Stimulated activated CD8-positive, alpha-beta memory T cell treated with anti-CD3 and anti-CD28 coated beads, Interleukin-15, amount 100 ng/mL, for 24 hours (primary cell): ENCODE results near the gene PAX4.

Source experiments
- DNase-seq: peaks from one replicate; pipeline ENCODE4 v3.0.0-alpha.2; 2020; ENCODE audit warnings: low read depth

PAX4 gene

GRCh38 chr7:127618042-127618441 is at the start of gene PAX4:
Gene PAX4 (minus strand): TSS chr7:127618142. CDS start chr7:127615928, 2,214 bp downstream.
- DNase-seq = no peak

DNA sequence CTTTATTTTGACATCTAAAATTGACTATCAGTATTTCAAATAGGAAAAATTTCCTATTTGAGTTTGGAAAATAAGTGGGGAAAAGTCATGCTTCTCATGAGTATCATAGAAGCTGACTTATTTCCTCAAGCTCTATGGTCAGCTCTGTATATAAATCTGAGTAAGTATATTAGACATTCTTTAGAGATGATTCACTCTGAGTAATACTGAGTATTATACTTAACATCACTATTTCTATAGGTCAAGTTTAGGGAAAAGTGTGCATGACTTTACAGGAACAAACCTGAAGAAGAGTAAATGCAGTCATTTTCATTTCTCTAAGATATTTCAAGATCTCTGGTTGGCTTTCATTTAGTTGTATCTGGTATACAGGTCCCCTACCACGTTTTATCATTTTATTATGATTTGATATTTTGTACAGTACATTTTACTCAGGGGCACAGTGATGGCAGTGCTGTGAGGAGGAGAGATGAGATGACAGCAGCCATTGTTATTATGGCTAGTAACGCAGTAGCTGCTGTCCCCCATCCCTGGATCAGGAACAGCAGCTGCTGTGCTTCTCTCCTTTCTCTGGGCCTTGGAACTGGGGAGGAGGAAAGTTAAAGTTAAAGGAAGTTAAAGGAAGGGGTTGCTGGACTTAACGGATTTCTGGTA is 49.2 kb upstream of the PAX4 start:
- no peak for DNase-seq

- no peak for DNase-seq
Measured at GRCh38 chr7:127666602-127667001, 48.7 kb upstream of the PAX4 start.

DNA sequence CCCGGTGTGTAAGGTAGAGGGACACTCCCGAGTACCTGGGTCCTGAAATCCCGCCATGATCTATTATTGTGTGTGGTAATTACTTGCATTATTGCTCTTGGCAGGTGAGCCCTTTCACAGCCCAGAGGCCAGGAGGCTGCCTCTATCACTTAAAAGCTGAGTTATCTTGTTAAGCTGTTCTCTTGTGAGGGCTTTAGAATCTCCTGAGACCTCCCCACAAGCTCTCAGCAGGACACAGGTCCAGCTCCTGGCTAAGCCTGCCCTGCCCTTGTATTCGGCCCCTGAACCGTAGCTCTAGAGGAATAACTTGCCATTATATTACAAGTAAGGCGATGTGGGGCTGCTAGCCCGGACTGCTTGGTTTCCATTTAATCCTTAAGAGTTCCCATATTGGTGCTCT is 48.0 kb upstream of the PAX4 start:
- DNase-seq = no peak

DNA sequence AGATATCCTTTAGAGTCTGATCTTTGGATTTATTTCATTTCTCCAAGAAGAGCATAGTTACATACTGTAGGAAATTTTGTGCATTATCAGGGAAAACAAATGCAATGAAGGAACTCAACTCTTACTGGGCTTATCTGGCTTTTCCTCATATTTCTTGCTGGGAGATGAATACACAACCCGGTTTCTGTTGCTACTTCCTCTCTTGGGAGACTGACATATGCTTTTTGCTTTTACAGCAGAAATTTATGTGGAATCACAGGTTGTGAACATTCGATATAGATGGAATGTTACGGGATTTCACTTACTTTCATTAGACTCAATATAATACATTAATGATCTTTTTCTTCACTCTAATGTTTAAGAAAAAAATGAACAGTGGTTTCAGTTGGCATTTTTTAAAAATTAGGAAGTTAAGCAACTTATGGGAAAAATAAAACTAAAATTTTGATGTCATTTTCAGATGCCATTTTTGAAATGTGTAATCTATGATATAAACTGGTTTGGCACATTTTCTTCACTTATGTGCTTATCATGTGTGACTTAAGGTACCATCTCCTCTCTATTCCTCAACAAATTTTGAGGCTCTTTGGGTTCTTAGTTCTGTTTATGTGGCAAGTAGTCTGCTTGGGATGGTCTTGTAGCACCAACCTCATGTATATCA is 41.2 kb upstream of the PAX4 start:
- DNase-seq = no peak

GRCh38 chr7:127657500-127657899 is 39.6 kb upstream of the PAX4 start:
- no peak for DNase-seq

DNA sequence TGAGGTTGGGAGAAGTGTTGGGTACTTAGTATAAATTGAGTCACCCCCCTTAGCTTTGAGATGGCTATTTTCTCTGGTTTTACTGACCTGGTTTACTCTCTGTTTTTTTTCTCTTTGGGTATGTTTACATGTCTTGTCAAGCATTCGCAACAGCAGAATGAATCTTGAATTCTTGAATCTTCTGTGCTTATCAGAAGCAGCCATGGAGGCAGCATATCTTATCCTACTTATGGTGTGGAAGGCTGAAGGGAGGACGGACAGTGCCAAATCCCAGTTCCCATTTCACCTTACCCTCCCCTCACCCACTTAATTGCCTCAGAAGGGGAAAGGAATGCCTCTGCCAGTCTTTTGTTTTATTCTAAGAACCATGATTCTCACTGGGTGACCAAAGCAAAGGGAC is 37.8 kb upstream of the PAX4 start:
- DNase-seq = no peak

DNA sequence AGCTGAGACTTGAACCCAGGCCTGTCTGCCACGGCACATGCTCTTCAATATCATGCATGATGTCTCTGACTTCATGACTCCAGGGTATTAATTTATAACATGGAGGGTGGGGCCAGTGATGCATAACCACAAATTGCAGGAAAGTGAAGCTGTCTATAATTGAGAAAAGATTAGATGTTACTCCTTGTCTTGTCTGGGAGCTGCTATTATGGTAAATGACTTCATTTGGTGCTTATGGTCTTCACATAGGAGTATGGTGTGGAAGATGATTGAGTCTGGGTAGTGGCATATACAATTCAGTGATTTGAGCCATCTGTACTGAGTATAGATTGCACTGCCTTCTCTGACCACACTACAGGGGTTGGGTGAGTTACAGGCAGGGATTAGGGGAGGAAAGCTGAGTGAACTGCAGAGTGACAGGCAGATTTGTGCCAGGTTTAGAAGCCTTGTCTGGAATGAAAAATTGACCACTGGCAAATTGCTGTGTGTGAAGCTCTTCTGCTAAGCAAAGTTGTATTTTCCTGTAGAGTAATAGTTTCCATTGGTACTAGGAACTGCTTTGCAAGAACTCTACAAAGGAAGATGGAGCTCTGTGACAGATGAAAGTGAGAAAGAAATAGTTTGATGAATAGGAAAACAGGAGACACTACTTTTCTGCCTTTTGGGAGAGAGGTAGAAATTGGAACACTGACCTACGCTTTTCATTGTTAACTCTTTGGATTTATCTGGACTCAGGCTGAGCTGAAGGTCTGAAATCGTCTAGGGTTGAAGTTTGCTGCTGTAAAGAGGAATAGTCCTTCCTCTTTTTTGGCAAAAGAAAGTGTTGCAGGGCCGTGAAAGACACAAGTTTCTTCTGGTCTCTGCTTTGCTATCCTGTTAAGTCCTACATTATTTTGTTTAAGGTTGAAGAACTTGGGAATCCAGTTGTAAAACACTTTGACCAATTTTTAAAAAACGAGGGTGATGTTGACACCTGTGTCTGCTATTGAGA is 36.8 kb upstream of the PAX4 start:
- no peak for DNase-seq

DNA sequence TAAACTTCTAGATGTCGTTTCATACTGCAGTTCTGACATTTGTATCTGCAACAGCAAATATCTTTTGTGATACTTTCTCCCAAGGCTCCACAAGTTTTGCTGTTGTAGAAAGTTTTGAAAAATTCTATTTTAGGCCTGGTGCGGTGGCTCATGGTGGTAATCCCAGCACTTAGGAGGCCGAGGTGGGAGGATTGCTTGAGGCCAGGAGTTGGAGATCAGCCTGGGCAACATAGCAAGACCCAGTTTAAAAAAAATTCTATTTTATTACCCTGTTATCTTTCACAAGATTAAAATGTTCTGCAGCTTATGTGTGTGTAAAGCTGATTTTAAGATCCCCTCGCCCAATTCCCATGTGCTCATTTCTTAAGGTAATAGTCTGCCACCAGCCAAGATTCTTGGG is 35.5 kb upstream of the PAX4 start:
- DNase-seq = no peak

GRCh38 chr7:127652333-127653248 is 34.6 kb upstream of the PAX4 start:
- DNase-seq = no peak

- DNase-seq = peak; percentile 89
Measured at GRCh38 chr7:127651556-127652332, 33.8 kb upstream of the PAX4 start, which contains the start of gene SND1. Gene SND1 (plus strand): TSS chr7:127652194. CDS start chr7:127652374, 180 bp downstream.

- DNase-seq = no peak
Measured at GRCh38 chr7:127650847-127651555, 33.1 kb upstream of the PAX4 start.

DNA sequence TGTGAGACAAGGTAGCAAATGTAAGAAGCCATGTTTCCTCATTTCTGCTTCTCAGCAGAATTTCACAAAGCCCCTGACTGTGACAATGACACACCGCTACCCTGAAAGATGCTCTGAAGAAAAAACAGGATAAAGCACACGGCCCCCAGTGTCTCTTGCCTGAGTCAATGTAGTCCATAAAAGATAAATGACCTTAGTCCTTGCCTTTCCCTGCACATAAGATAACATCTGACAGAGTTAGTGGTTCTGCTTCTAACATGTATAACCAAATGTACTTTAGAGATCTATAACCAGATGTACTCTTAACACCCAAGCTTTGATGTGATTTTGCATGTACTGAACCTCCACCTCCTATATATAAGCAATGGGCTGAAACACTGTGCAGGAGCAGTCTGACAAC is 31.0 kb upstream of the PAX4 start:
- no peak for DNase-seq

- DNase-seq = no peak
Measured at GRCh38 chr7:127647636-127648035, 29.7 kb upstream of the PAX4 start.

- no peak for DNase-seq
Measured at GRCh38 chr7:127644484-127644883, 26.5 kb upstream of the PAX4 start.

DNA sequence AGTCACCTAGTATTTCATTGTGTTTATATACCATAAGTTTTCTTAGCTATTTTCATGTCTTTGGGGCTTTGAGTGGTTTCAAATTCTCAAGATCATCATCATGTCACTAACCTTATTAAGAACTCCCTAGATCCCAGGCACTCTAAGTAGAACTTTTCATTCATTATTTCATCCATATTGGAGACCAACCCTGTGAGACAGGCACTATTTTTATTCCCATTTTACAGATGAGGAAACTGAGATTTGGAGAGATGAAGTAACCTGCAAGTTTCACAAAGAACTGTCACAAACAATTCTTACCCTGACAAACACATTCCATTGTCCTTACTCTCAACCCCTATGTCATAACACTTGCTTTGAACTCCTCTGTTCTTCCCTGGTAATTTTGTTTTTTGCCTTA is 20.3 kb upstream of the PAX4 start:
- DNase-seq = no peak

- DNase-seq = no peak
Measured at GRCh38 chr7:127635659-127636285, 17.8 kb upstream of the PAX4 start.

GRCh38 chr7:127632276-127632910 is 14.5 kb upstream of the PAX4 start:
- DNase-seq = no peak

DNA sequence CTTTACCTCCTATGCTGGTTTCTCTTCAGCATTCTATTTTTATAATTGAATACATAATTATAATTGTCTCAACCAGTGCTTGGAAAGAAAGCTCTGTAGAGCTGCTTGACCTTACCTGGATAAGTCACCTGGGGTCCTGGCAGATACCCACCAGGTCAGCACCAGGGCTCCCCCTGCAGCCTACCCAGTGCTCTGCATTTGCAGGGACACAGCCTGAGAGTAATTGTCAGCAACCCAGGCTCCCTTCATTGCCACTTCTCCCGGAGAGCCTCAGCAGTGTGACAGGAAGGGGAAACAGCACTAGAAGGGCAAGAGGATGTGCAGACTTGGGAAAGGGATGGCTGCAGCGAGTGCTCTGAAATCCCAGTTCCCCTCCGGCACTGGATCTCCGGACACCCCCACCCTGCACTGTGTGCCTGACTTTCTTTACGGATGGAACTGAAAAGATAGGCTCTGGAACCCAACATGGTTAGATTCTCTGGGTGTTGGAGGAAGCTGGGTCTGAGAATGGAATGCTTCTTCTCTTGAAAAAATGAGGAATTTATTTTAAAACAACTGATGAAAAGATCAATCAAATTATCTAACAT is 11.4 kb upstream of the PAX4 start:
- DNase-seq = no peak
